Progenitor cell of endocrine pancreas (in vitro differentiated cells): Measurements from ENCODE around the gene SMCO2. TPM values are rescaled to one million over a fixed set of nuclear protein-coding genes. Genes with fewer than 3 reads are reported as not detected.

Experiments
- DNase-seq: peaks from one replicate; pipeline ENCODE4 v3.0.0; 2021; ENCODE audit warnings: low spot score; ENCODE audit not compliant: unreplicated experiment
- H3K27ac Mint-ChIP-seq: 2 replicates; pipeline ENCODE4 v1.8.0; 2021; ENCODE audit warnings: mild to moderate bottlenecking, moderate library complexity, mixed read lengths
- H3K27me3 Mint-ChIP-seq: 2 replicates; pipeline ENCODE4 v1.8.0; 2021; ENCODE audit warnings: mixed read lengths
- H3K36me3 Mint-ChIP-seq: 2 replicates; pipeline ENCODE4 v1.8.0; 2022; ENCODE audit warnings: mixed read lengths; ENCODE audit not compliant: insufficient read depth
- H3K4me1 Mint-ChIP-seq: 2 replicates; pipeline ENCODE4 v1.8.0; 2021; ENCODE audit warnings: low read depth, mixed read lengths
- H3K4me3 Mint-ChIP-seq: 2 replicates; pipeline ENCODE4 v1.8.0; 2021; ENCODE audit warnings: low read depth, mild to moderate bottlenecking, moderate library complexity, mixed read lengths
- H3K9me3 Mint-ChIP-seq: 2 replicates; pipeline ENCODE4 v1.8.0; 2021; ENCODE audit warnings: low read depth, mixed read lengths
- CTCF ChIP-seq: fragments of 200-600 bp; sonication (generic); IDR thresholded peaks from one replicate; pipeline ENCODE4 v1.5.0; 2021; ENCODE audit warnings: antibody characterized with exemption, mild to moderate bottlenecking; ENCODE audit not compliant: unreplicated experiment
- total RNA-seq: library from RNA; stranded (reverse); gene quantifications from 2 replicates; pipeline ENCODE4 v1.2.1, GENCODE V29; 2021

Gene SMCO2
- total RNA-seq, 1 donor from 2014 or later: 1.4 TPM

GRCh38 chr12:27521981-27522380, 75.4 kb downstream of the SMCO2 start:
- Mint-ChIP-seq H3K27me3 (peaks cover 16% of the 10 kb centered on the region), H3K36me3 (no peaks in the 10 kb centered on the region), H3K4me3 (peak overlapping the region; percentile 12), H3K9me3 (no peaks in the 10 kb centered on the region), H3K27ac (peak overlapping the region; percentile 14), H3K4me1 (peaks cover 33% of the 10 kb centered on the region)
- no peak for TF ChIP-seq CTCF
- no peak for DNase-seq

DNA sequence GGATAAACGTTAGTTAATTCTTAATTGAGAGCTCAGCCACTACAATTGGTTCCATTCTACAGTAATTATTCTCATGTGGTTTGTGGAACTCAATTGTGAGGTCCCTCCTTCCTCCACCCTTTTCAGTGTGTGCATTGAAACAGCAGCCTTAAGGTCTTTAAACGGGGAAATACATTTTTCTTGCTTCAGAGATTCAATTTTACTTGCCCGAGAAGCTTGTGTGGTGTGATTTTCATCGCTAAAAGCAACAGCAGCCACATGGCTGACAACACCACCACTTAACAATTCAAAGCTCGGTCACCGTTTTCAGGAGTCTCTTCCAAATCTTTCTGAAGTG, 76.7 kb downstream of the SMCO2 start:
- H3K27ac Mint-ChIP-seq: peak overlapping the region; percentile 99
- no peaks in the 10 kb centered on the region for H3K9me3 Mint-ChIP-seq
- TF ChIP-seq CTCF: no peak
- H3K4me1 Mint-ChIP-seq: peaks cover 27% of the 10 kb centered on the region
- peak overlapping the region; percentile 94 for H3K4me3 Mint-ChIP-seq
- H3K36me3 Mint-ChIP-seq: no peaks in the 10 kb centered on the region
- H3K27me3 Mint-ChIP-seq: peaks cover 16% of the 10 kb centered on the region
- no peak for DNase-seq

- Mint-ChIP-seq H3K4me3 (peak within 1 kb of the TSS; percentile 94), H3K9me3 (no peaks in the 10 kb centered on the region), H3K36me3 (no peaks in the 10 kb centered on the region), H3K27ac (peak within 1 kb of the TSS; percentile 99), H3K4me1 (peaks cover 27% of the 10 kb centered on the region), H3K27me3 (peaks cover 16% of the 10 kb centered on the region)
- DNase-seq: peak; percentile 100
- peak; percentile 39 for TF ChIP-seq CTCF
These were observed 77.3 kb downstream of the SMCO2 start, which contains the start of gene PPFIBP1 for GRCh38 chr12:27523642-27524493. TSS of gene PPFIBP1 (plus strand) at chr12:27524206. CDS start at chr12:27633397, 109,191 bp downstream.

GRCh38 chr12:27524494-27524835, 77.9 kb downstream of the SMCO2 start:
- Mint-ChIP-seq H3K9me3 (no peaks in the 10 kb centered on the region), H3K4me3 (peak overlapping the region; percentile 94), H3K27ac (peak overlapping the region; percentile 99), H3K36me3 (no peaks in the 10 kb centered on the region), H3K4me1 (peaks cover 27% of the 10 kb centered on the region), H3K27me3 (peaks cover 13% of the 10 kb centered on the region)
- TF ChIP-seq CTCF: no peak
- no peak for DNase-seq

- Mint-ChIP-seq H3K27me3 (peaks cover 8% of the 10 kb centered on the region), H3K4me1 (peaks cover 29% of the 10 kb centered on the region), H3K4me3 (peak overlapping the region; percentile 94), H3K36me3 (peaks cover 1% of the 10 kb centered on the region), H3K9me3 (no peaks in the 10 kb centered on the region), H3K27ac (peak overlapping the region; percentile 65)
- TF ChIP-seq CTCF: no peak
- DNase-seq: no peak
These were observed 78.6 kb downstream of the SMCO2 start for GRCh38 chr12:27524839-27525753.
